Esophagus squamous epithelium (tissue), 5 donors: ENCODE data around the gene MIEF2. TPM values are rescaled to one million over a fixed set of nuclear protein-coding genes. Genes with fewer than 3 reads are reported as not detected.
"Not testable (repeated sequence)": the region's sequence is repeated elsewhere in the genome, so short reads cannot be mapped to it uniquely, and the experiment has no call there.

Experiments
- DNase-seq: peaks from one replicate; lab custom pipeline; 2025; lab: John Stamatoyannopoulos, UW
- H3K27ac ChIP-seq, 4 donors: fragments of 200-600 bp; sonication (generic); one replicate each; pipeline ENCODE4 v1.5.1; 2016 to 2019; ENCODE audit warnings: mild to moderate bottlenecking in 1 of 4
- H3K27me3 ChIP-seq, 4 donors: fragments of 200-600 bp; sonication (generic); 1 replicate in 3 of 4; 2 replicates in 1 of 4; pipeline versions ENCODE4 v1.5.1 to v1.6.0; 2017 to 2021; ENCODE audit warnings: antibody characterized with exemption in 1 of 4
- H3K36me3 ChIP-seq, 3 donors: fragments of 200-600 bp; sonication (generic); one replicate each; pipeline ENCODE4 v1.5.1; 2016 to 2019
- H3K4me1 ChIP-seq, 3 donors: fragments of 200-600 bp; sonication (generic); one replicate each; pipeline ENCODE4 v1.5.1; 2017 to 2019
- H3K4me3 ChIP-seq, 4 donors: fragments of 200-600 bp; sonication (generic); 1 replicate in 3 of 4; 2 replicates in 1 of 4; pipeline ENCODE4 v1.5.1; 2016 to 2019; ENCODE audit warnings: mild to moderate bottlenecking in 2 of 4, moderate library complexity in 1 of 4
- H3K9me3 ChIP-seq, 3 donors: fragments of 200-600 bp; sonication (generic); one replicate each; pipeline ENCODE4 v1.5.1; 2016 to 2019
- CTCF ChIP-seq, 6 experiments: fragments of 450-650 bp in 4 of 6; fragments of 200-600 bp in 2 of 6; sonication (generic) in 2 of 6; IDR thresholded peaks; one replicate each; pipeline ENCODE4 v1.5.1; 2016 to 2019; ENCODE audit warnings: antibody characterized with exemption in 6 of 6, mild to moderate bottlenecking in 4 of 6, moderate library complexity in 4 of 6
- POLR2A ChIP-seq, 4 donors: fragments of 450-650 bp; IDR thresholded peaks; one replicate each; pipeline ENCODE4 v1.6.1; 2017; ENCODE audit warnings: antibody characterized with exemption in 4 of 4, mild to moderate bottlenecking in 4 of 4, moderate library complexity in 3 of 4
- WGBS, 2 donors: methylation state at CpG; one replicate each; pipeline ENCODE4 v1.1.5; 2018; 5-methylcytosine and 5-hydroxymethylcytosine counted together
- intact Hi-C: fragments of 100-400 bp; cut with DNase I; formaldehyde crosslinking; loops from one replicate; pipeline ENCODE4 v1.15.0; 2022
- total RNA-seq, 4 donors: library from RNA; depleted of rRNA; stranded (reverse); fragments of >200 nt; gene quantifications; one replicate each; pipeline ENCODE4 v1.1.0, GENCODE V29; 2016
- donor health status: DM: yes; HTN: yes; CAD: no.

Gene MIEF2
- total RNA-seq, 4 donors from 2014 or later, result 5.5 to 16.1 (median 8.9) TPM

- intact Hi-C loops, result no loop called here
- DNase-seq, result no peak
- peaks cover 12 to 92% (median 41%) of the 10 kb centered on the region in 3 donors for H3K36me3 ChIP-seq
- H3K9me3 ChIP-seq, result no peaks in the 10 kb centered on the region
- H3K4me3 ChIP-seq, result no peak overlapping the region
- H3K4me1 ChIP-seq, result no peaks in the 10 kb centered on the region
- H3K27me3 ChIP-seq, result no peaks in the 10 kb centered on the region
- no peak overlapping the region for H3K27ac ChIP-seq
- WGBS, 2 donors, result 79 to 83% methylated on average over 8 of the region's 8 CpGs
- TF ChIP-seq POLR2A (IDR thresholded peaks at IDR 0.05) (no peak), CTCF (IDR thresholded peaks at IDR 0.05) (no peak)
Observed at GRCh38 chr17:18300725-18301480, 40.4 kb downstream of the MIEF2 start.

GRCh38 chr17:18303206-18303605, 42.7 kb downstream of the MIEF2 start:
- 82 to 87% methylated on average over 13 of the region's 13 CpGs for WGBS, 2 donors
- DNase-seq, H3K27me3 ChIP-seq, H3K4me1 ChIP-seq, H3K4me3 ChIP-seq, H3K9me3 ChIP-seq, intact Hi-C loops, H3K27ac ChIP-seq: not testable (repeated sequence)
- H3K36me3 ChIP-seq, result peaks cover 12 to 100% (median 53%) of the 10 kb centered on the region in 3 donors

- WGBS, 2 donors, result 91 to 94% methylated on average over 4 of the region's 4 CpGs
- peaks cover 8 to 26% (median 17%) of the 10 kb centered on the region in 3 donors for H3K4me1 ChIP-seq
- peaks cover 0 to 78% (median 26%) of the 10 kb centered on the region in 3 donors for H3K36me3 ChIP-seq
- no peak for DNase-seq
- intact Hi-C loops, result no loop called here
- no peak overlapping the region for H3K27ac ChIP-seq
- TF ChIP-seq POLR2A (IDR thresholded peaks at IDR 0.05), result no peak
- no peak for TF ChIP-seq CTCF (IDR thresholded peaks at IDR 0.05)
- H3K4me3 ChIP-seq, result no peak overlapping the region
- no peaks in the 10 kb centered on the region for H3K27me3 ChIP-seq
- H3K9me3 ChIP-seq, result no peaks in the 10 kb centered on the region
Observed at GRCh38 chr17:18309202-18309601, 48.7 kb downstream of the MIEF2 start.

- no peak for TF ChIP-seq POLR2A (IDR thresholded peaks at IDR 0.05)
- no peak for TF ChIP-seq CTCF (IDR thresholded peaks at IDR 0.05)
- H3K4me3 ChIP-seq, result peak overlapping the region; percentile 69 to 92 (median 88)
- no peak for DNase-seq
- WGBS, 2 donors, result 0% methylated on average over 22 to 25 of the region's 39 CpGs
- peaks cover 42 to 66% (median 52%) of the 10 kb centered on the region in 3 donors for H3K4me1 ChIP-seq
- H3K9me3 ChIP-seq, result no peaks in the 10 kb centered on the region
- peak overlapping the region; percentile 90 to 93 (median 90) for H3K27ac ChIP-seq
- H3K36me3 ChIP-seq, result peaks cover 0 to 59% (median under 1%) of the 10 kb centered on the region in 3 donors
- intact Hi-C loops, result no loop called here
- no peaks in the 10 kb centered on the region for H3K27me3 ChIP-seq
Observed at GRCh38 chr17:18314059-18314730, 53.7 kb downstream of the MIEF2 start.

- intact Hi-C loops, result no loop called here
- Histone ChIP-seq H3K27ac (peak within 1 kb of the TSS; percentile 90 to 93 (median 90)), H3K9me3 (no peaks in the 10 kb centered on the region), H3K36me3 (peaks cover 0 to 61% (median 3%) of the 10 kb centered on the region in 3 donors), H3K4me1 (peaks cover 49 to 74% (median 60%) of the 10 kb centered on the region in 3 donors), H3K27me3 (no peaks in the 10 kb centered on the region), H3K4me3 (peak within 1 kb of the TSS; percentile 69 to 92 (median 88))
- WGBS, 2 donors, result 1% methylated on average over 31 to 38 of the region's 78 CpGs
- TF ChIP-seq CTCF (IDR thresholded peaks at IDR 0.05) (peak in 3 of 6 experiments; percentile 9 to 21 (median 11)), POLR2A (IDR thresholded peaks at IDR 0.05) (peak in 2 of 4 donors; percentile 13 to 55)
- peak; percentile 95 for DNase-seq
Observed at GRCh38 chr17:18314731-18315561, 54.5 kb downstream of the MIEF2 start, which contains the start of the genes SMCR8 and TOP3A. Gene SMCR8 (plus strand): TSS chr17:18315293. CDS start chr17:18315790, 497 bp downstream. Gene TOP3A (minus strand): TSS chr17:18314994. CDS start chr17:18314778, 216 bp downstream.
